ENCODE measurements around the gene OOSP3. TPM values are rescaled to one million over a fixed set of nuclear protein-coding genes. Genes with fewer than 3 reads are reported as not detected.

Gene OOSP3
- total RNA-seq, 2 experiments from 2014 or later: not detected

DNA sequence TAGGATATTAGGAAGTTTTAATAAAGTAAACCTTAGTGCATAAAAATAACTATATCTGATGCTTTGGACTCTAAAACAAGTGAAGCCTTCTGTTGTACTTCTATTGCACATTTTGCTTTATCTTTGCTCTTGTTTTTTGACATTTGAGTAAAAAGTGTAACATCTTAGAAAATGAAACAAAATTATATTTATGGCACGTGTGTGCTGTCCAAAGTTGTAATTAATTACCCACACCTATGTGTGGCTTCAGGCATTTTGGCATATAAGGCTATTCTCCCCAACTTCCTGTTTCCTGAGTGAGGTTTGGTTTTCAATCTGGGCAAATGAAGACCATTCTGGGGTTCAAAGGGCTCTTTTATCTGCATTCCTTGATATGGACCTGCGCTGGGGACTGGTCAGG, 59.5 kb downstream of the OOSP3 start, which contains the start of gene OOSP1:
Gene OOSP1 (plus strand): TSS at position 301 of the 400 bp plus-strand sequence. CDS start 23 bp downstream, at position 324.
- H3K36me3 ChIP-seq (ENCODE audit: insufficient read depth, low read length): no peaks in the 10 kb centered on the region
- H3K27ac ChIP-seq (ENCODE audit: low read depth in 1 of 2, low read length in 2 of 2): no peak within 1 kb of the TSS
- Mint-ChIP-seq H3K36me3 (ENCODE audit: low read depth) (no peaks in the 10 kb centered on the region), H3K27ac (no peak within 1 kb of the TSS), H3K27me3 (peaks cover 17% of the 10 kb centered on the region), H3K4me3 (no peak within 1 kb of the TSS), H3K4me1 (ENCODE audit: low read depth) (no peaks in the 10 kb centered on the region), H3K9me3 (no peaks in the 10 kb centered on the region)
- ChIA-PET POLR2A (no interaction called here), CTCF (no interaction called here)
- ATAC-seq (ENCODE audit: poor library complexity): no peak
- H3K4me3 ChIP-seq (ENCODE audit: low read length): no peak within 1 kb of the TSS
- no peak for DNase-seq
- H3K4me1 ChIP-seq (ENCODE audit: insufficient read depth, low read length): no peaks in the 10 kb centered on the region
- no peaks in the 10 kb centered on the region for H3K27me3 ChIP-seq (ENCODE audit: control insufficient read depth in 1 of 2, insufficient read depth in 2 of 2, low read length in 2 of 2)
- TF ChIP-seq, protein P1, sequence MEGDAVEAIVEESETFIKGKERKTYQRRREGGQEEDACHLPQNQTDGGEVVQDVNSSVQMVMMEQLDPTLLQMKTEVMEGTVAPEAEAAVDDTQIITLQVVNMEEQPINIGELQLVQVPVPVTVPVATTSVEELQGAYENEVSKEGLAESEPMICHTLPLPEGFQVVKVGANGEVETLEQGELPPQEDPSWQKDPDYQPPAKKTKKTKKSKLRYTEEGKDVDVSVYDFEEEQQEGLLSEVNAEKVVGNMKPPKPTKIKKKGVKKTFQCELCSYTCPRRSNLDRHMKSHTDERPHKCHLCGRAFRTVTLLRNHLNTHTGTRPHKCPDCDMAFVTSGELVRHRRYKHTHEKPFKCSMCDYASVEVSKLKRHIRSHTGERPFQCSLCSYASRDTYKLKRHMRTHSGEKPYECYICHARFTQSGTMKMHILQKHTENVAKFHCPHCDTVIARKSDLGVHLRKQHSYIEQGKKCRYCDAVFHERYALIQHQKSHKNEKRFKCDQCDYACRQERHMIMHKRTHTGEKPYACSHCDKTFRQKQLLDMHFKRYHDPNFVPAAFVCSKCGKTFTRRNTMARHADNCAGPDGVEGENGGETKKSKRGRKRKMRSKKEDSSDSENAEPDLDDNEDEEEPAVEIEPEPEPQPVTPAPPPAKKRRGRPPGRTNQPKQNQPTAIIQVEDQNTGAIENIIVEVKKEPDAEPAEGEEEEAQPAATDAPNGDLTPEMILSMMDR (IDR thresholded peaks at IDR 0.05): no peak
- intact Hi-C loops (cut with DNase I, micrococcal nuclease): no loop called here
- H3K9me3 ChIP-seq (ENCODE audit: control insufficient read depth in 1 of 2, insufficient read depth in 1 of 2, low read length in 2 of 2): no peaks in the 10 kb centered on the region

DNA sequence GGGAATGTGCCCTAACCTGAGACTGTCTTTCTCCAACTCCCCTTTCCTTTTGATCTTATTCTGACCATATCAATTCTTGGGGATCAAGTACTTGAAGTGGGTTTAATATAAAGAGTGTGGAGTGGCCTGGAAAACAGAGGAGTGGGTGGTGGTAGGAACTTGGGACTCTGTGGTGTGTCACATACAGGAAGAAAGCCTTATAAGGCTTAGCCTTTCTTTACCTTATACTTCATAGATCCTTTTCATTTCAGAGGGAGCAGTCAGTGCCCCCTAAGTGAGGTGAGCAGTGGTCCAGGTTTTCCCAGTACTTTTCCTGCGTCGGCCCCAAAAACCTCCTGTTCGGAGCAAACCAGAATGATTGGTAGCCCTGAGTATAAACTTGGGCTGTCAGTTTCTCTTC, 60.1 kb downstream of the OOSP3 start:
- DNase-seq (no peak), ATAC-seq (ENCODE audit: poor library complexity) (no peak)
- ChIA-PET CTCF (no interaction called here), POLR2A (no interaction called here)
- H3K27ac ChIP-seq (ENCODE audit: low read depth in 1 of 2, low read length in 2 of 2): no peak overlapping the region
- no peaks in the 10 kb centered on the region for H3K9me3 ChIP-seq (ENCODE audit: control insufficient read depth in 1 of 2, insufficient read depth in 1 of 2, low read length in 2 of 2)
- no peak overlapping the region for H3K4me3 ChIP-seq (ENCODE audit: low read length)
- Mint-ChIP-seq H3K27me3 (peaks cover 20% of the 10 kb centered on the region), H3K4me3 (no peak overlapping the region), H3K27ac (no peak overlapping the region), H3K36me3 (ENCODE audit: low read depth) (no peaks in the 10 kb centered on the region), H3K4me1 (ENCODE audit: low read depth) (no peaks in the 10 kb centered on the region), H3K9me3 (no peaks in the 10 kb centered on the region)
- no peaks in the 10 kb centered on the region for H3K36me3 ChIP-seq (ENCODE audit: insufficient read depth, low read length)
- intact Hi-C loops (cut with DNase I, micrococcal nuclease): no loop called here
- TF ChIP-seq, protein P1 (IDR thresholded peaks at IDR 0.05): no peak
- H3K4me1 ChIP-seq (ENCODE audit: insufficient read depth, low read length): no peaks in the 10 kb centered on the region
- H3K27me3 ChIP-seq (ENCODE audit: control insufficient read depth in 1 of 2, insufficient read depth in 2 of 2, low read length in 2 of 2): no peaks in the 10 kb centered on the region

DNA sequence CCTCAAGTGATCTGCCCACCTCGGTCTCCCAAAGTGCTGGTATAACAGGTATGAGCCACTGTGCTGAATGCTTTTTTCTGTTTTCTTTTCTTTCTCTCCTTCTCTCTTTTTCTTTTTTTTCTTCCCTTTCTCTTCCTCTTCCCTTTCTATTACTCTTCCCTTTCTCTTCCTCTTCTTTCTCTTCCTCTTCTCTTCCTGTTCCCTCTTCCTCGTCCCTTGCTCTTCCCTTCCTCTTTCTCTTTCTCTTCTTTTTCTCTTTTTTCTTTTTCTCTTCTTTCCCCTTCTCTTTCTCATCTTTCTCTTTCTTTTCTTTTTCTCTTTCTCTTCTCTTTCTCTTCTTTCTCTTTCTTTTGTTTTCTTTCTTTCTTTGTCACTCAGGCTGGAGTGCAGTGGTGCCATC, 60.9 kb downstream of the OOSP3 start:
- no peaks in the 10 kb centered on the region for H3K36me3 ChIP-seq (ENCODE audit: insufficient read depth, low read length)
- ChIA-PET CTCF (no interaction called here), POLR2A (no interaction called here)
- no peak overlapping the region for H3K4me3 ChIP-seq (ENCODE audit: low read length)
- Mint-ChIP-seq H3K4me1 (ENCODE audit: low read depth) (no peaks in the 10 kb centered on the region), H3K27ac (no peak overlapping the region), H3K27me3 (peaks cover 20% of the 10 kb centered on the region), H3K9me3 (no peaks in the 10 kb centered on the region), H3K4me3 (no peak overlapping the region), H3K36me3 (ENCODE audit: low read depth) (no peaks in the 10 kb centered on the region)
- H3K4me1 ChIP-seq (ENCODE audit: insufficient read depth, low read length): no peaks in the 10 kb centered on the region
- H3K9me3 ChIP-seq (ENCODE audit: control insufficient read depth in 1 of 2, insufficient read depth in 1 of 2, low read length in 2 of 2): no peaks in the 10 kb centered on the region
- H3K27ac ChIP-seq (ENCODE audit: low read depth in 1 of 2, low read length in 2 of 2): no peak overlapping the region
- H3K27me3 ChIP-seq (ENCODE audit: control insufficient read depth in 1 of 2, insufficient read depth in 2 of 2, low read length in 2 of 2): peaks cover 0 to 8% of the 10 kb centered on the region in 2 experiments
- TF ChIP-seq, protein P1 (IDR thresholded peaks at IDR 0.05): no peak
- ATAC-seq (ENCODE audit: poor library complexity) (no peak), DNase-seq (no peak)
- intact Hi-C loops (cut with DNase I, micrococcal nuclease): no loop called here
